ENCODE data around the gene UBE2D2. TPM values are rescaled to one million over a fixed set of nuclear protein-coding genes. Genes with fewer than 3 reads are reported as not detected.

UBE2D2 gene
- total and polyA plus RNA-seq, 11 donors = 84.6 to 148 (median 128) TPM

DNA sequence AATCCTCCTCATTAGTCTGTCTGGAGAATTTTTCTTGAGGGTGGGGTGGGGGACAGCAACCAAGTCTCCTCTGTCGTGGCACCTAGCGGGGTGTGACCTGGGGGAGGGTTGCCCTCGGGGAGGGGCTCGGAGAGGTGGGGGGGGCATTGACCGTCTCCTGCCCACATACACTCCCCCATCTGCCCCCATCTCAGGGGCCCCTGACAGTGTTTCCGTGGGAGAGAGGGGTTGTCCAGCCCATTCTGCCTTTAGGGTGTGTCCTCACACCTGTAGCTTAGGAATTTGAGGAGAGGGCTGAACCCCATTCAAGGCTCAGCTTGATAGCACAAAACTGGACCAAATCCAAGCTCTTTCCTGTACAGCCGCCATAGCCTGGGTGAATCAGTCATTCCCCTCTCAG lies 81.1 kb downstream of the UBE2D2 start:
- Histone ChIP-seq H3K9me3 (no peaks in the 10 kb centered on the region), H3K36me3 (no peaks in the 10 kb centered on the region), H3K4me3 (no peak overlapping the region), H3K27ac (no peak overlapping the region), H3K4me1 (peaks cover 7 to 41% (median 24%) of the 10 kb centered on the region in 12 donors), H3K27me3 (no peaks in the 10 kb centered on the region)
- no peak for ATAC-seq
- TF ChIP-seq, protein P1, sequence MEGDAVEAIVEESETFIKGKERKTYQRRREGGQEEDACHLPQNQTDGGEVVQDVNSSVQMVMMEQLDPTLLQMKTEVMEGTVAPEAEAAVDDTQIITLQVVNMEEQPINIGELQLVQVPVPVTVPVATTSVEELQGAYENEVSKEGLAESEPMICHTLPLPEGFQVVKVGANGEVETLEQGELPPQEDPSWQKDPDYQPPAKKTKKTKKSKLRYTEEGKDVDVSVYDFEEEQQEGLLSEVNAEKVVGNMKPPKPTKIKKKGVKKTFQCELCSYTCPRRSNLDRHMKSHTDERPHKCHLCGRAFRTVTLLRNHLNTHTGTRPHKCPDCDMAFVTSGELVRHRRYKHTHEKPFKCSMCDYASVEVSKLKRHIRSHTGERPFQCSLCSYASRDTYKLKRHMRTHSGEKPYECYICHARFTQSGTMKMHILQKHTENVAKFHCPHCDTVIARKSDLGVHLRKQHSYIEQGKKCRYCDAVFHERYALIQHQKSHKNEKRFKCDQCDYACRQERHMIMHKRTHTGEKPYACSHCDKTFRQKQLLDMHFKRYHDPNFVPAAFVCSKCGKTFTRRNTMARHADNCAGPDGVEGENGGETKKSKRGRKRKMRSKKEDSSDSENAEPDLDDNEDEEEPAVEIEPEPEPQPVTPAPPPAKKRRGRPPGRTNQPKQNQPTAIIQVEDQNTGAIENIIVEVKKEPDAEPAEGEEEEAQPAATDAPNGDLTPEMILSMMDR (IDR thresholded peaks at IDR 0.05) = no peak
- TF ChIP-seq POLR2A (IDR thresholded peaks at IDR 0.05) = no peak
- DNase-seq = peak in 1 of 5 donors; percentile 20
- 69 to 76% (median 75%) methylated on average over 5 to 7 of the region's 7 CpGs for WGBS, 4 donors
- intact Hi-C loops (cut with DNase I) = no loop called here

GRCh38 chr5:139642891-139643871 lies 82.0 kb downstream of the UBE2D2 start:
- 82 to 90% (median 85%) methylated on average over 14 to 16 of the region's 16 CpGs for WGBS, 4 donors
- H3K4me1 ChIP-seq = peaks cover 6 to 40% (median 23%) of the 10 kb centered on the region in 12 donors
- H3K4me3 ChIP-seq = no peak overlapping the region
- no peaks in the 10 kb centered on the region for H3K27me3 ChIP-seq
- peak in 1 of 5 donors; percentile 20 for DNase-seq
- no peaks in the 10 kb centered on the region for H3K9me3 ChIP-seq
- H3K36me3 ChIP-seq = no peaks in the 10 kb centered on the region
- no peak for ATAC-seq
- TF ChIP-seq, protein P1 (IDR thresholded peaks at IDR 0.05) = no peak
- TF ChIP-seq POLR2A (IDR thresholded peaks at IDR 0.05) = no peak
- intact Hi-C loops (cut with DNase I) = no loop called here
- no peak overlapping the region for H3K27ac ChIP-seq

- TF ChIP-seq, protein P1 (IDR thresholded peaks at IDR 0.05) = no peak
- no peak for TF ChIP-seq POLR2A (IDR thresholded peaks at IDR 0.05)
- H3K36me3 ChIP-seq = no peaks in the 10 kb centered on the region
- DNase-seq (peak in 2 of 5 donors; percentile 24 to 30), ATAC-seq (no peak)
- WGBS, 4 donors = 70 to 91% (median 83%) methylated on average over 3 to 5 of the region's 5 CpGs
- no peak overlapping the region for H3K4me3 ChIP-seq
- intact Hi-C loops (cut with DNase I) = no loop called here
- no peaks in the 10 kb centered on the region for H3K9me3 ChIP-seq
- H3K4me1 ChIP-seq = peaks cover 0 to 32% (median 15%) of the 10 kb centered on the region in 12 donors
- H3K27me3 ChIP-seq = peaks cover 0 to 4% (median 0%) of the 10 kb centered on the region in 9 donors
- H3K27ac ChIP-seq = no peak overlapping the region
Observed at GRCh38 chr5:139644001-139644456, 82.9 kb downstream of the UBE2D2 start.

Measured in heart left ventricle (tissue), 16 donors.